HepG2 (cell line): ENCODE results near the gene CTSA. TPM values are rescaled to one million over a fixed set of nuclear protein-coding genes. Genes with fewer than 3 reads are reported as not detected.

Experiments used
- CHD4 ChIP-seq: fragments of 200-600 bp; sonication (generic); IDR thresholded peaks from 2 replicates; pipeline ENCODE4 v1.7.0; 2017; ENCODE audit warnings: mild to moderate bottlenecking, low read length, borderline replicate concordance
- FOXO4 ChIP-seq: sonication (generic); formaldehyde crosslinking; conservative IDR thresholded peaks from 2 replicates; pipeline ENCODE4 v1.8.1; 2023; ENCODE audit warnings: missing genetic modification reagents
- KDM2A ChIP-seq: sonication (generic); formaldehyde crosslinking; IDR thresholded peaks from 2 replicates; pipeline ENCODE4 v1.4.0; 2020; ENCODE audit warnings: low read depth, missing genetic modification reagents, borderline replicate concordance
- MBD4 ChIP-seq: IDR thresholded peaks from 2 replicates; pipeline ENCODE4 v1.6.1; 2012; ENCODE audit warnings: low read length, inconsistent platforms, borderline replicate concordance
- MED13 ChIP-seq: sonication (generic); formaldehyde crosslinking; IDR thresholded peaks from 2 replicates; pipeline ENCODE4 v1.5.0; 2020; ENCODE audit warnings: missing genetic modification reagents
- NRL ChIP-seq: sonication (generic); formaldehyde crosslinking; IDR thresholded peaks from 2 replicates; pipeline ENCODE4 v1.5.0; 2020; ENCODE audit warnings: missing genetic modification reagents, mild to moderate bottlenecking, moderate library complexity, borderline replicate concordance
- PHF20 ChIP-seq: sonication (generic); formaldehyde crosslinking; IDR thresholded peaks from 2 replicates; pipeline ENCODE4 v1.5.0; 2020; ENCODE audit warnings: mild to moderate bottlenecking, missing genetic modification reagents
- PHF8 ChIP-seq: sonication (generic); formaldehyde crosslinking; IDR thresholded peaks from 2 replicates; pipeline ENCODE4 v1.5.0; 2020; ENCODE audit warnings: missing genetic modification reagents
- SNAPC4 ChIP-seq: sonication (generic); formaldehyde crosslinking; IDR thresholded peaks from 2 replicates; pipeline ENCODE4 v1.4.0; 2020; ENCODE audit warnings: mild to moderate bottlenecking, missing genetic modification reagents
- SYNCRIP ChIP-seq: fragments of 200-400 bp; formaldehyde crosslinking; IDR thresholded peaks from 2 replicates; pipeline ENCODE4 v1.6.1; 2018; ENCODE audit warnings: mild to moderate bottlenecking, low read depth, low read length; ENCODE audit not compliant: insufficient read depth
- ZBTB3 ChIP-seq: sonication (generic); formaldehyde crosslinking; IDR thresholded peaks from 2 replicates; pipeline ENCODE4 v1.4.0; 2020; ENCODE audit warnings: low read depth, mild to moderate bottlenecking, moderate library complexity, missing genetic modification reagents, borderline replicate concordance
- ZNF10 ChIP-seq: sonication (generic); formaldehyde crosslinking; IDR thresholded peaks from 2 replicates; pipeline ENCODE4 v1.4.0; 2020; ENCODE audit warnings: mild to moderate bottlenecking, low read depth, missing genetic modification reagents, borderline replicate concordance
- ZNF274 ChIP-seq: sonication (generic); formaldehyde crosslinking; IDR thresholded peaks from 2 replicates; pipeline ENCODE4 v1.5.1; 2020; ENCODE audit warnings: mild to moderate bottlenecking, missing genetic modification reagents
- ZNF296 ChIP-seq: sonication (generic); formaldehyde crosslinking; conservative IDR thresholded peaks from 2 replicates; pipeline ENCODE4 v1.5.0; 2020; ENCODE audit warnings: mild to moderate bottlenecking, missing genetic modification reagents
- ZNF333 ChIP-seq: sonication (generic); formaldehyde crosslinking; IDR thresholded peaks from 2 replicates; pipeline ENCODE4 v1.4.0; 2020; ENCODE audit warnings: mild to moderate bottlenecking, missing genetic modification reagents, borderline replicate concordance
- ZNF432 ChIP-seq: sonication (generic); formaldehyde crosslinking; IDR thresholded peaks from 2 replicates; pipeline ENCODE4 v1.5.0; 2020; ENCODE audit warnings: missing genetic modification reagents, mild to moderate bottlenecking, borderline replicate concordance
- ZNF615 ChIP-seq: sonication (generic); formaldehyde crosslinking; IDR thresholded peaks from 2 replicates; pipeline ENCODE4 v1.5.0; 2020; ENCODE audit warnings: mild to moderate bottlenecking, missing genetic modification reagents, borderline replicate concordance
- ZNF780A ChIP-seq: sonication (generic); formaldehyde crosslinking; IDR thresholded peaks from 2 replicates; pipeline ENCODE4 v1.8.0; 2022; ENCODE audit warnings: mild to moderate bottlenecking, missing genetic modification reagents, moderate library complexity
- ZNF841 ChIP-seq: sonication (generic); formaldehyde crosslinking; IDR thresholded peaks from 2 replicates; pipeline ENCODE4 v1.8.1; 2023; ENCODE audit warnings: missing genetic modification reagents, borderline replicate concordance
- ZNF879 ChIP-seq: sonication (generic); formaldehyde crosslinking; IDR thresholded peaks from 2 replicates; pipeline ENCODE4 v1.8.1; 2023; ENCODE audit warnings: missing genetic modification reagents
- polyA plus RNA-seq, 8 experiments: library from polyadenylated mRNA; depleted of rRNA in 3 of 8; stranded (reverse) in 7 of 8; unstranded in 1 of 8; fragments of >200 nt; fragmentation: Illumina TruSeq in 4 of 8; extraction: Trizol in 4 of 8; gene quantifications; 2 replicates each; pipeline versions ENCODE4 v1.2.1 to v1.2.3, GENCODE V29; 2011 to 2016; ENCODE audit warnings: low read depth in 4 of 8, missing spikeins in 1 of 8, mixed read lengths in 1 of 8; ENCODE audit not compliant: insufficient read depth in 1 of 8
- total RNA-seq, 5 experiments: library from RNA; depleted of rRNA; stranded (reverse); fragments of >200 nt; fragmentation: Illumina TruSeq; extraction: Trizol; gene quantifications; 2 replicates each; pipeline ENCODE4 v1.2.3, GENCODE V29; 2016; ENCODE audit warnings: low read depth in 1 of 5

The CTSA gene
- total and polyA plus RNA-seq, 2 of the 13 experiments (the other 11 are each of a cell fraction or from before 2014, with no cell fraction given) = 202 to 231 TPM

- TF ChIP-seq ZNF780A (CRISPR knock-in tag) = no peak
- TF ChIP-seq ZNF615 (CRISPR knock-in tag) = no peak
- TF ChIP-seq PHF20 = peak; percentile 84
- no peak for TF ChIP-seq SNAPC4 (CRISPR knock-in tag)
- no peak for TF ChIP-seq ZNF879 (CRISPR knock-in tag)
- TF ChIP-seq ZNF10 (CRISPR knock-in tag) = no peak
- peak; percentile 94 for TF ChIP-seq PHF8
- no peak for TF ChIP-seq ZNF432
- no peak for TF ChIP-seq MED13
- no peak for TF ChIP-seq SYNCRIP
- peak; percentile 94 for TF ChIP-seq KDM2A (CRISPR knock-in tag)
- peak; percentile 67; the same call in 1 of the 2 replicates for TF ChIP-seq NRL (CRISPR knock-in tag)
- TF ChIP-seq CHD4 = no peak
- peak; percentile 84; the same call in 1 of the 2 replicates for TF ChIP-seq ZBTB3 (CRISPR knock-in tag)
- no peak for TF ChIP-seq MBD4
- peak; percentile 80; the same call in 1 of the 2 replicates for TF ChIP-seq ZNF274 (CRISPR knock-in tag)
- TF ChIP-seq ZNF333 (CRISPR knock-in tag) = peak; percentile 81; the same call in 1 of the 2 replicates
- TF ChIP-seq ZNF841 = no peak
- TF ChIP-seq FOXO4 (CRISPR knock-in tag) = no peak
- TF ChIP-seq ZNF296 (CRISPR knock-in tag) = no peak
Observed at GRCh38 chr20:45880988-45881788, 9.9 kb upstream of the CTSA start, which contains the start of gene ZSWIM1 (continued).
